LNCaP clone FGC (cell line): ENCODE measurements around the gene ITPKB.

Experiments
- DNase-seq: peaks from one replicate; pipeline ENCODE4 v3.0.0-alpha.2; 2011; ENCODE audit warnings: low read depth
- H3K4me3 ChIP-seq: 2 replicates; pipeline ENCODE4 v1.5.1; 2011; ENCODE audit warnings: mild to moderate bottlenecking, low read depth, low read length, control low read depth
- CTCF ChIP-seq: IDR thresholded peaks from 2 replicates; pipeline ENCODE4 v1.5.1; 2012; ENCODE audit warnings: mild to moderate bottlenecking; ENCODE audit not compliant: control insufficient read depth, insufficient read depth; ENCODE audit errors: extremely low read depth

ITPKB gene

GRCh38 chr1:226666692-226667091 is 72.4 kb downstream of the ITPKB start:
- DNase-seq = no peak
- no peak overlapping the region for H3K4me3 ChIP-seq
- TF ChIP-seq CTCF = no peak

- H3K4me3 ChIP-seq = no peak overlapping the region
- DNase-seq = no peak
- TF ChIP-seq CTCF = no peak
These were observed 72.9 kb downstream of the ITPKB start for GRCh38 chr1:226666164-226666506.

GRCh38 chr1:226665505-226666163 is 73.4 kb downstream of the ITPKB start:
- no peak overlapping the region for H3K4me3 ChIP-seq
- TF ChIP-seq CTCF = no peak
- DNase-seq = no peak

- H3K4me3 ChIP-seq = no peak overlapping the region
- no peak for DNase-seq
- TF ChIP-seq CTCF = no peak
These were observed 74.5 kb downstream of the ITPKB start for GRCh38 chr1:226664413-226665101.

GRCh38 chr1:226663327-226663704 is 75.8 kb downstream of the ITPKB start:
- no peak for TF ChIP-seq CTCF
- DNase-seq = no peak
- no peak overlapping the region for H3K4me3 ChIP-seq

GRCh38 chr1:226662642-226663326 is 76.3 kb downstream of the ITPKB start:
- DNase-seq = no peak
- no peak overlapping the region for H3K4me3 ChIP-seq
- no peak for TF ChIP-seq CTCF
